ENCODE measurements around the gene JAZF1.
A peak's percentile ranks its signal among the peaks of the same experiment; 100 is the strongest.

JAZF1 gene

GRCh38 chr7:28180364-28181147 lies at the start of gene JAZF1:
Gene JAZF1 (minus strand): TSS chr7:28180795.
- peak within 1 kb of the TSS; percentile 95 for H3K4me3 Mint-ChIP-seq
- H3K9me3 Mint-ChIP-seq, result no peaks in the 10 kb centered on the region
- H3K36me3 Mint-ChIP-seq, result peaks cover 2% of the 10 kb centered on the region
- no peaks in the 10 kb centered on the region for H3K27me3 Mint-ChIP-seq
- peak within 1 kb of the TSS; percentile 97 for H3K27ac Mint-ChIP-seq
- ATAC-seq (ENCODE audit: low read depth) (peak; percentile 46), DNase-seq (ENCODE audit: low spot score in 2 of 2) (peak; percentile 56 to 74)
- peaks cover 40% of the 10 kb centered on the region for H3K4me1 Mint-ChIP-seq

- Mint-ChIP-seq H3K4me3 (no peak overlapping the region), H3K4me1 (peaks cover 3% of the 10 kb centered on the region), H3K36me3 (no peaks in the 10 kb centered on the region), H3K27me3 (no peaks in the 10 kb centered on the region), H3K9me3 (no peaks in the 10 kb centered on the region), H3K27ac (no peak overlapping the region)
- DNase-seq (ENCODE audit: low spot score in 2 of 2), result no peak
- ATAC-seq (ENCODE audit: low read depth), result no peak
Observed at GRCh38 chr7:28230261-28230660, 49.7 kb upstream of the JAZF1 start.

- H3K36me3 Mint-ChIP-seq, result no peaks in the 10 kb centered on the region
- no peaks in the 10 kb centered on the region for H3K9me3 Mint-ChIP-seq
- H3K4me3 Mint-ChIP-seq, result no peak overlapping the region
- H3K27me3 Mint-ChIP-seq, result no peaks in the 10 kb centered on the region
- no peak for DNase-seq (ENCODE audit: low spot score in 2 of 2)
- H3K27ac Mint-ChIP-seq, result no peak overlapping the region
- no peak for ATAC-seq (ENCODE audit: low read depth)
- no peaks in the 10 kb centered on the region for H3K4me1 Mint-ChIP-seq
Observed at GRCh38 chr7:28228396-28228795, 47.8 kb upstream of the JAZF1 start.

GRCh38 chr7:28226003-28226402 lies 45.4 kb upstream of the JAZF1 start:
- ATAC-seq (ENCODE audit: low read depth) (no peak), DNase-seq (ENCODE audit: low spot score in 2 of 2) (no peak)
- Mint-ChIP-seq H3K4me3 (no peak overlapping the region), H3K4me1 (no peaks in the 10 kb centered on the region), H3K27ac (no peak overlapping the region), H3K36me3 (no peaks in the 10 kb centered on the region), H3K27me3 (no peaks in the 10 kb centered on the region), H3K9me3 (no peaks in the 10 kb centered on the region)

GRCh38 chr7:28225576-28225975 lies 45.0 kb upstream of the JAZF1 start:
- ATAC-seq (ENCODE audit: low read depth), result no peak
- no peaks in the 10 kb centered on the region for H3K27me3 Mint-ChIP-seq
- no peak overlapping the region for H3K4me3 Mint-ChIP-seq
- H3K9me3 Mint-ChIP-seq, result no peaks in the 10 kb centered on the region
- DNase-seq (ENCODE audit: low spot score in 2 of 2), result no peak
- H3K27ac Mint-ChIP-seq, result no peak overlapping the region
- H3K4me1 Mint-ChIP-seq, result no peaks in the 10 kb centered on the region
- H3K36me3 Mint-ChIP-seq, result no peaks in the 10 kb centered on the region

GRCh38 chr7:28224675-28225074 lies 44.1 kb upstream of the JAZF1 start:
- no peaks in the 10 kb centered on the region for H3K36me3 Mint-ChIP-seq
- no peaks in the 10 kb centered on the region for H3K27me3 Mint-ChIP-seq
- H3K4me1 Mint-ChIP-seq, result no peaks in the 10 kb centered on the region
- no peaks in the 10 kb centered on the region for H3K9me3 Mint-ChIP-seq
- DNase-seq (ENCODE audit: low spot score in 2 of 2) (no peak), ATAC-seq (ENCODE audit: low read depth) (no peak)
- H3K27ac Mint-ChIP-seq, result no peak overlapping the region
- H3K4me3 Mint-ChIP-seq, result no peak overlapping the region

- H3K9me3 Mint-ChIP-seq, result no peaks in the 10 kb centered on the region
- H3K4me1 Mint-ChIP-seq, result no peaks in the 10 kb centered on the region
- no peak overlapping the region for H3K27ac Mint-ChIP-seq
- ATAC-seq (ENCODE audit: low read depth) (no peak), DNase-seq (ENCODE audit: low spot score in 2 of 2) (no peak)
- no peaks in the 10 kb centered on the region for H3K27me3 Mint-ChIP-seq
- no peak overlapping the region for H3K4me3 Mint-ChIP-seq
- H3K36me3 Mint-ChIP-seq, result no peaks in the 10 kb centered on the region
Observed at GRCh38 chr7:28224172-28224571, 43.6 kb upstream of the JAZF1 start.

GRCh38 chr7:28222636-28223035 lies 42.0 kb upstream of the JAZF1 start:
- DNase-seq (ENCODE audit: low spot score in 2 of 2) (no peak), ATAC-seq (ENCODE audit: low read depth) (no peak)
- Mint-ChIP-seq H3K4me1 (no peaks in the 10 kb centered on the region), H3K4me3 (no peak overlapping the region), H3K27ac (no peak overlapping the region), H3K27me3 (no peaks in the 10 kb centered on the region), H3K36me3 (no peaks in the 10 kb centered on the region), H3K9me3 (no peaks in the 10 kb centered on the region)

- H3K27me3 Mint-ChIP-seq, result no peaks in the 10 kb centered on the region
- DNase-seq (ENCODE audit: low spot score in 2 of 2) (no peak), ATAC-seq (ENCODE audit: low read depth) (no peak)
- no peaks in the 10 kb centered on the region for H3K36me3 Mint-ChIP-seq
- H3K4me3 Mint-ChIP-seq, result no peak overlapping the region
- H3K4me1 Mint-ChIP-seq, result no peaks in the 10 kb centered on the region
- no peaks in the 10 kb centered on the region for H3K9me3 Mint-ChIP-seq
- no peak overlapping the region for H3K27ac Mint-ChIP-seq
Observed at GRCh38 chr7:28219793-28220192, 39.2 kb upstream of the JAZF1 start.

GRCh38 chr7:28217143-28217542 lies 36.5 kb upstream of the JAZF1 start:
- Mint-ChIP-seq H3K27me3 (no peaks in the 10 kb centered on the region), H3K27ac (no peak overlapping the region), H3K36me3 (no peaks in the 10 kb centered on the region), H3K4me3 (no peak overlapping the region), H3K9me3 (no peaks in the 10 kb centered on the region), H3K4me1 (no peaks in the 10 kb centered on the region)
- no peak for DNase-seq (ENCODE audit: low spot score in 2 of 2)
- ATAC-seq (ENCODE audit: low read depth), result no peak

GRCh38 chr7:28211006-28211405 lies 30.4 kb upstream of the JAZF1 start:
- Mint-ChIP-seq H3K4me1 (peaks cover 12% of the 10 kb centered on the region), H3K27me3 (no peaks in the 10 kb centered on the region), H3K4me3 (no peak overlapping the region), H3K9me3 (peaks cover 8% of the 10 kb centered on the region), H3K27ac (no peak overlapping the region), H3K36me3 (peaks cover 3% of the 10 kb centered on the region)
- DNase-seq (ENCODE audit: low spot score in 2 of 2) (no peak), ATAC-seq (ENCODE audit: low read depth) (no peak)

GRCh38 chr7:28208506-28208905 lies 27.9 kb upstream of the JAZF1 start:
- ATAC-seq (ENCODE audit: low read depth), result no peak
- H3K4me3 Mint-ChIP-seq, result no peak overlapping the region
- peaks cover 8% of the 10 kb centered on the region for H3K9me3 Mint-ChIP-seq
- peaks cover 14% of the 10 kb centered on the region for H3K4me1 Mint-ChIP-seq
- no peak for DNase-seq (ENCODE audit: low spot score in 2 of 2)
- H3K36me3 Mint-ChIP-seq, result peaks cover 3% of the 10 kb centered on the region
- no peaks in the 10 kb centered on the region for H3K27me3 Mint-ChIP-seq
- no peak overlapping the region for H3K27ac Mint-ChIP-seq

GRCh38 chr7:28207486-28208158 lies 27.0 kb upstream of the JAZF1 start:
- peak in 1 of 2 donors; percentile 3 for DNase-seq (ENCODE audit: low spot score in 2 of 2)
- H3K27ac Mint-ChIP-seq, result peak overlapping the region; percentile 45
- H3K9me3 Mint-ChIP-seq, result peaks cover 8% of the 10 kb centered on the region
- peaks cover 14% of the 10 kb centered on the region for H3K4me1 Mint-ChIP-seq
- H3K4me3 Mint-ChIP-seq, result no peak overlapping the region
- H3K27me3 Mint-ChIP-seq, result no peaks in the 10 kb centered on the region
- peaks cover 3% of the 10 kb centered on the region for H3K36me3 Mint-ChIP-seq
- peak; percentile 84 for ATAC-seq (ENCODE audit: low read depth)

- Mint-ChIP-seq H3K4me3 (no peak overlapping the region), H3K27me3 (no peaks in the 10 kb centered on the region), H3K9me3 (peaks cover 8% of the 10 kb centered on the region), H3K27ac (no peak overlapping the region), H3K36me3 (peaks cover 3% of the 10 kb centered on the region), H3K4me1 (peaks cover 23% of the 10 kb centered on the region)
- DNase-seq (ENCODE audit: low spot score in 2 of 2) (no peak), ATAC-seq (ENCODE audit: low read depth) (no peak)
Observed at GRCh38 chr7:28205506-28205905, 24.9 kb upstream of the JAZF1 start.

Measured in memory B cell (primary cell).